Measurements from ENCODE around the gene NOBOX. TPM values are rescaled to one million over a fixed set of nuclear protein-coding genes. Genes with fewer than 3 reads are reported as not detected.
"Not testable (repeated sequence)": the region's sequence is repeated elsewhere in the genome, so short reads cannot be mapped to it uniquely, and the experiment has no call there.

NOBOX gene
- total RNA-seq, 1 donor from 2014 or later: not detected

- intact Hi-C loops (cut with DNase I): no loop called here
- no peak for DNase-seq (ENCODE audit: extremely low spot score in 2 of 2)
- no peaks in the 10 kb centered on the region for H3K36me3 ChIP-seq
- no peaks in the 10 kb centered on the region for H3K4me1 ChIP-seq
- H3K9me3 ChIP-seq: no peaks in the 10 kb centered on the region
- H3K27me3 ChIP-seq: no peaks in the 10 kb centered on the region
- TF ChIP-seq POLR2A (IDR thresholded peaks at IDR 0.05): no peak
- TF ChIP-seq CTCF (IDR thresholded peaks at IDR 0.05): peak in 2 of 3 experiments; percentile 5 to 58
- H3K27ac ChIP-seq: no peak overlapping the region
- H3K4me3 ChIP-seq: no peak overlapping the region
Observed at GRCh38 chr7:144437370-144438191, 34.1 kb upstream of the NOBOX start.

GRCh38 chr7:144436500-144436899 lies 33.0 kb upstream of the NOBOX start:
- DNase-seq (ENCODE audit: extremely low spot score in 2 of 2): no peak
- Histone ChIP-seq H3K27me3 (no peaks in the 10 kb centered on the region), H3K4me1 (no peaks in the 10 kb centered on the region), H3K36me3 (no peaks in the 10 kb centered on the region), H3K9me3 (no peaks in the 10 kb centered on the region), H3K4me3 (no peak overlapping the region), H3K27ac (no peak overlapping the region)
- intact Hi-C loops (cut with DNase I): no loop called here
- TF ChIP-seq POLR2A (IDR thresholded peaks at IDR 0.05) (no peak), CTCF (IDR thresholded peaks at IDR 0.05) (no peak), POLR2AphosphoS5 (IDR thresholded peaks at IDR 0.05; ENCODE audit: insufficient read depth in 1 of 2, low read depth in 1 of 2) (no peak)

- Histone ChIP-seq H3K4me1 (no peaks in the 10 kb centered on the region), H3K36me3 (no peaks in the 10 kb centered on the region), H3K4me3 (no peak overlapping the region), H3K9me3 (no peaks in the 10 kb centered on the region), H3K27me3 (no peaks in the 10 kb centered on the region), H3K27ac (no peak overlapping the region)
- TF ChIP-seq POLR2AphosphoS5 (IDR thresholded peaks at IDR 0.05; ENCODE audit: insufficient read depth in 1 of 2, low read depth in 1 of 2) (no peak), POLR2A (IDR thresholded peaks at IDR 0.05) (no peak), CTCF (IDR thresholded peaks at IDR 0.05) (no peak)
- intact Hi-C loops (cut with DNase I): no loop called here
- no peak for DNase-seq (ENCODE audit: extremely low spot score in 2 of 2)
Observed at GRCh38 chr7:144428431-144428830, 24.9 kb upstream of the NOBOX start.

- H3K4me3 ChIP-seq; H3K9me3 ChIP-seq; H3K27me3 ChIP-seq; H3K36me3 ChIP-seq; H3K4me1 ChIP-seq; intact Hi-C loops (cut with DNase I); H3K27ac ChIP-seq; DNase-seq (ENCODE audit: extremely low spot score in 2 of 2): not testable (repeated sequence)
Observed at GRCh38 chr7:144427539-144427938, 24.0 kb upstream of the NOBOX start.

- H3K36me3 ChIP-seq; DNase-seq (ENCODE audit: extremely low spot score in 2 of 2); H3K4me1 ChIP-seq; H3K9me3 ChIP-seq; H3K27ac ChIP-seq; H3K4me3 ChIP-seq; H3K27me3 ChIP-seq; intact Hi-C loops (cut with DNase I): not testable (repeated sequence)
- TF ChIP-seq POLR2AphosphoS5 (IDR thresholded peaks at IDR 0.05; ENCODE audit: insufficient read depth in 1 of 2, low read depth in 1 of 2): peak in 1 of 2 donors; percentile 13
Observed at GRCh38 chr7:144418931-144419330, 15.4 kb upstream of the NOBOX start.

GRCh38 chr7:144416341-144416740 lies 12.8 kb upstream of the NOBOX start:
- H3K36me3 ChIP-seq: no peaks in the 10 kb centered on the region
- H3K4me3 ChIP-seq: no peak overlapping the region
- no peaks in the 10 kb centered on the region for H3K27me3 ChIP-seq
- H3K9me3 ChIP-seq: no peaks in the 10 kb centered on the region
- TF ChIP-seq POLR2A (IDR thresholded peaks at IDR 0.05): no peak
- TF ChIP-seq POLR2AphosphoS5 (IDR thresholded peaks at IDR 0.05; ENCODE audit: insufficient read depth in 1 of 2, low read depth in 1 of 2): no peak
- no peak for TF ChIP-seq CTCF (IDR thresholded peaks at IDR 0.05)
- intact Hi-C loops (cut with DNase I): no loop called here
- H3K27ac ChIP-seq: no peak overlapping the region
- DNase-seq (ENCODE audit: extremely low spot score in 2 of 2): no peak
- H3K4me1 ChIP-seq: no peaks in the 10 kb centered on the region
